ENCODE data around the gene DAAM2. TPM values are rescaled to one million over a fixed set of nuclear protein-coding genes. Genes with fewer than 3 reads are reported as not detected.

DAAM2 gene
- 10 to 100 TPM; 33.9 to 62.7 TPM for total RNA-seq
- long read RNA-seq, donor 1, full-length matches to known transcripts: 2 of 20 reads
- long read RNA-seq, donor 1, partial matches to known transcripts: 4 of 20 reads
- long read RNA-seq, donor 1, other reads (novel, unspliced or antisense): 14 of 20 reads
- long read RNA-seq, donor 2, partial matches to known transcripts: 2 of 13 reads
- long read RNA-seq, donor 2, other reads (novel, unspliced or antisense): 10 of 13 reads

DNA sequence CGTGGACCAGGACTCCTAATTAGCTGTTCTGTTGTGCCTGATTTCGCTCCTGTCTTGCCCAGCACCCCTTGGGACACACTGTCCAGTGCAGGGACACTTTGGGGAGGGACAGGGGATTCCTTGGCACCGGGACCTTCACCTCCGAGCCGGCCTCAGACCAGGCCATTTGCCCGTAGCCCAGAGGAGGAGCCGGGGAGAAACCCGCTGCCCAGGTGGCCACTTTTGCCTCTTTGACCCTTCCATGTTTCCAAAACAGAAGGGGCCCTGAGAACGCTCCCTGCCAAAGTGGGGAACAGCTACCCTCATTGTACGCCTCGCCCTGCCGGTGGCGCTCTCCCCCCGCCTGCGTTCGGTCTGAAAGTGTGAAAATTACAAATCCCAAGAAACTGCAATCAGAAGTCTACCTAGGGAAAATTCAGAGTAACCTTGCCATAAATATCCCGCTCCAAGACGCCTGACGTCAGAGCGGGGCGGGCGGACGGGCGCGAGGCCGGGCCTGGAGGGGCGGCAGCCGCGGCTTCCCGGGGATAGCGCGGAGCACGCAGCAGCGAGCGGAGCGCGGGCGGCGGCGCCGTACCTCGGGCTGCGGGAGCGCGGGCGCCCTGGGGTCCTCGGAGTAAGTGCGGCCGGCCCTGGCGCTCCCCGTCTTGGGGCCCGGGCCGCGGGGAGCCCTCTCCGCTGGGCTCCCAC, at the start of gene DAAM2:
Gene DAAM2, plus strand, starts transcription at position 527 of the 690 bp plus-strand sequence. CDS start 63,927 bp downstream, outside the sequence.
- intact Hi-C loops (cut with DNase I): no loop called here
- peak; percentile 87 for DNase-seq (ENCODE audit: low spot score)

DNA sequence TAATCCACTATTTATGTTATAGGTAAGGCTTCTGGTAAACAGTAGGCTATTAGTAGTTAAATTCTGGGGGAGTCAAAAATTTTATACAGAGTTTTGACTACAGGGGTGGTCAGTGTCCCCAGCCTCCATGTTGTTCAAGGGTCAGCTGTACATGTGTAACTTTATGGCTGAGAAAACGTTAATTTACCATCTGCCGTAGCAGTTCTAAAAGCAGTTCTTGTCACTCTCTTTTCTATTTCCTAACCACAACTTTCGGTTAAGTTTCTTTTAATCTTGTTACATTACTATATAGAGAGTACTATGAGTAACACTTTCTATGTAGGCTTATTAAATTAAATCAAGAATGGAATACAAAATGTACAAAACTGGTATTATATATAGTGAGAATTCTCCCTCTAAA, 45.4 kb upstream of the DAAM2 start:
- intact Hi-C loops (cut with DNase I): no loop called here
- DNase-seq (ENCODE audit: low spot score): no peak

DNA sequence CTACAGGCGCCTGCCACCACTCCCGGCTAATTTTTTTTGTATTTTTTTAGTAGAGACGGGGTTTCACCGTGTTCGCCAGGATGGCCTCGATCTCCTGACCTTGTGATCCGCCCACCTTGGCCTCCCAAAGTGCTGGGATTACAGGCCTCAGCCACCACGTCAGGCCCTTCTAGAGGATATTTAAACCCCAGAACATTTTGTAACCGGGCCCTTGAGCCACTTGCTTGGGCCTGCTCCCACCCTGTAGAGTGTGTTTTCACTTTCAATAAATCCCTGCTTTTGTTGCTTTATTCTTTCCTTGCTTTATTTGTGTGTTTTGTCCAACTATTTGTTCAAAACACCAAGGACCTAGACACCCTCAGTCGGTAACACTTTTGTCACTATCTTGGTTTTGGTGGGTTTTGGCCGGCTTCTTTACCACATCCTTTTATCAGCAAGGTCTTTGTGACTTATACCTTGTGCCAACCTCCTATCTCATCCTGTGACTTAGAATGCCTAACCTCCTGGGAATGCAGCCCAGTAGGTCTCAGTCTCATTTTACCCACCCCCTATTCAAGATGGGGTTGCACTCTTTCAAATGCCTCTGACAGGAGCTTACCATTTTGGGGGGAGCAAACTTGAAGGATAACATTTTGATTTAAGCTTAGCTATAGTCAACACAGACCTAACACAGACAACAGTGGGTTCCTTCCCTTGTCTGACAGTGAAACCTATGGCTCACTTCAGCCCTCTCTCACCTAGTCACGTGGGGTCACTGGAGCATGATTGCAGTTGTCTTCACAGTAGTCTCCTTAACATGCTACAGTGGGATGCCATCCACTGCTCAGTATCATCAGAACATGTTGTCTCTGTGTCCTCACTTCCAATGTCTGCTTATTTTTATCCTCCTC, 39.1 kb upstream of the DAAM2 start:
- no peak for DNase-seq (ENCODE audit: low spot score)
- intact Hi-C loops (cut with DNase I): no loop called here

DNA sequence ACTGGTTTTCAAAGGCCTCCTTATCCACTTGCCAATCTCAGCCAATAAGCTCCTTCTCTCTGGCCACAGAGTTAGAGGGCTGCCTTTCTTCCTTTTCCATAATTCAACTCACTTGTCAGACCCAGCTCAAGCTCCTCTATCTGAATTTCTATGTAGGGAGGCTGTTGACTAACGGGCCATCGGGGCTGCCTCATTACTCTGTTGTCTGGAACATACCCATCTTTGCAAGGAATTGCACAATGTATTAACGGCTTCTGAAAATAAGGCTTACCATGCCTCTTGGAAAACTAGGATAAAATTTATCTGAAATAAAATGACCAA, 38.5 kb upstream of the DAAM2 start:
- intact Hi-C loops (cut with DNase I): no loop called here
- no peak for DNase-seq (ENCODE audit: low spot score)

DNA sequence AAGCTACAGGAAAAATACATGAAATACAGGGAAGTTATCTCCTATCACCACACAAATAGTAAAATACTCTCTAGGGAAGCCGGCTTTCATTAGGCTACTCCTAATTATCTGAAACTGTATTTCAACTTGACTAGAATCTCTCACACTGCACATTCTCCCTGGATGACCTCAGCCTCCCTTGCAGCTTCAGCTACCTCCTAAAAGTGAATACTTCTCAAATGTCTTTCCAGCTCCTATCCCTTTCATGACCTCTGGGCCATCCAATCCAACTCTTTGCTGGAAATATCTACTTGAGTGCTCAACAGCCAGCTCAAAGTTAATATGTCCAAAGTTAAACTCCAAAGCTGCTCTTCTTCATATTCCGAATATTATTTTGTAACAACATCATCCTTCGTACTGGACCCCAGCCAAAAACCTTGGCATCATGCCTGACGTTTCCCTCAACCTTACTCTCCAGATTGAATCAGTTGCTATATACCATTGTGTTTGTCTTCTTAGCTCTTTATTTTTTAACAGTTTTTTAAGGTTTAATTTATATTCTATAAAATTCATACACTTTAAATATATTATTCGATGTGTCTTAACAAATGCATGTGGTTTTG, 37.6 kb upstream of the DAAM2 start:
- intact Hi-C loops (cut with DNase I): no loop called here
- no peak for DNase-seq (ENCODE audit: low spot score)

DNA sequence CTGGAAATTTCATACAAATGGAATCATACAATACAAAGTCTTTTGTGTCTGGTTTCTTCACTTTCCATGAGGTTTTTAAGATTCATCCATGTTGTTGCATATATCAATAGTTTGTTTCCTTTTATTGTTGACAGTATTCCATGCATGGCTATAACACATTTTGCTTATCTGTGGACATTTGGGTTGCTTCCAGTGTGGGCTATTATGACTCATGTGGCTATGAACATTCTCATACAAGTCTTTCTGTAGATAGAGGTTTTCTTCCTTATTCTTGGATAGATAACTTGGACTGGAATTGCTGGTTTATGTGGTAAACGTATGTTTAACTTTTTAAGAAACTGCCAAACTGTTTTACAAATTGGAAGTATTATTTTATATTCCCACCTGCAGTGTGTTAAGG, 36.9 kb upstream of the DAAM2 start:
- DNase-seq (ENCODE audit: low spot score): no peak
- intact Hi-C loops (cut with DNase I): no loop called here

DNA sequence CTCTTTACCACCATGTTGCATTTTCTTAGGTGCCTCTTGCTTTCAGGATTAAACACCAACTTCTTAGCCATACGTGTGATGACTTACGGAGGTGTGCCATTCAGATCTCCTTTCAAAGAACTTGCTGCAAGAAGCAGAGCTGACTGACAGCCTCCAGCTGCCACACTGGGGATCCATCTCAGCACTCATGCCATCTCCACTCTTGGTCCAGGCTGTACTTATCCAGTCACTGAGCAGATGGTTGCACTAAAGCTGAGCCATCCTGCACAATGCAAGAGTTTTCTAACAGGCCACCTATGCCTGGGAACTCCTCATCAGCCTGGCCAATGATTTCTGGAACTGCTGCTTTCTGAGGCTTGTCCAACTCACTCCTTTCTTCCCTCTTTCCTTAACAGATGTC, 35.6 kb upstream of the DAAM2 start:
- intact Hi-C loops (cut with DNase I): no loop called here
- DNase-seq (ENCODE audit: low spot score): no peak

DNA sequence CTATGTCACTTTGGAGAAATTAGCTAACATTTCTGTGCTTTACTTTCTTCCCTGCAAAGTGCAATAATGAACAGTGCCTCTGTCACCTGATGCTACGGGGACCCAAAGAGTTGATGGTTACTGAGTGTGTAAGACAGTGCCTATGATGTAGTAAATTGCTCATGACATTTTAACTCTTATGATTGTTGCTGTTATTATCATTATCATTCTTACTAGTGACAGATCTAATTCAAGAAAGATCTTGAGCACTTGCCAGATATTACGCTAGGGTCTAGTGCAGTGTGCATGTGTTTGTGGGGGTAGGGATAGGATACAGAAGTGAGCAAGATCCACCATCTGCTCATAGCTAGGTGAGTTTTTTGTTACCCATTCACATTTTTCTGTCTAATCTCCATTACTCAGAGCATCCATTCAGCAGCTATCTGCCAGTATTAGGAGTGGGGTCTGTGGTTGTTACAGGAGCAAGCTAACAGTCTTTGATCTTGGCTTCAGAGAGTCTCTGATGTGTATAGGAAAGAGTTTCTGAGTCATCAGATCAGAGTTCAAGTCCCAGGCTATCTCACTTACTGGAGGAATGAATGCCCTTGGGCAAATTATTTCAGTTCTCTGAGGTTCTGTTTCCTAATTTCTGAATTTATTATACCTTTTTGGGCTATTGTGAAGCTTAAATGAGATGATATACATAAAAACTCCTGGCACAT, 33.1 kb upstream of the DAAM2 start:
- intact Hi-C loops (cut with DNase I): no loop called here
- no peak for DNase-seq (ENCODE audit: low spot score)

DNA sequence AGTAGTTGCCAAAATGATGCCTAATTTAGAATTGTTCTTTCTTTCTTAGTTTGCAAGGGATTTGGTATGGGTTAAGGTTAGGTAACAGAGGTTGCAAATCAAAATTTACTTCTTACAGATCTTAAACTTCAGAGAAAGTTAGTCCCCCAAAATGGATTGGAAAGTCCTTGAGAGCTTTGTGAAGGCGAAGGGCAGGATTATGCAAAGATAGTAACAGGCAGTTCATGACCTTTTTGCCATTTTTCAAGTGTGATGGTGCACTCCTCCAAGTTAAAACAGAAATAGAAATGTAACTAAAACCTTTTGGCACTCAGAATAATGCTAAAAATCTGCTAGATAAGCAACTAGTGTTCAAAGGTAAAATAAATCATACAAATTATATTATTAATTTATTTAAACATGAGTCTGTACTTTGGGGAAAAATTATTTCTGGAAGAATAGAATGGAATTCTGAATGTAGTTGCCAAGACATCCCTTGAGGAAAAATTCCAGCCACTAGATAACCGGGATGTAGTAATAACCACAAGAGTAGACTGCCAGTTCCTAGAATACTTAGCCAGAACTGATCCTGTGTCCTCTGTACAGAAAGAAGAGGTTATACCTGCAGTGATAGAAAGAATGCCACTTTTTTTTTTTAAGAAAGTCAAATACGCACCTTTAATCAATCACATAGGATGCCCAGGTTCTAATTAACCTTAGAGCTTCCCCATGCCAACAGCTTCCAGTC, 31.8 kb upstream of the DAAM2 start:
- DNase-seq (ENCODE audit: low spot score): no peak
- intact Hi-C loops (cut with DNase I): no loop called here

DNA sequence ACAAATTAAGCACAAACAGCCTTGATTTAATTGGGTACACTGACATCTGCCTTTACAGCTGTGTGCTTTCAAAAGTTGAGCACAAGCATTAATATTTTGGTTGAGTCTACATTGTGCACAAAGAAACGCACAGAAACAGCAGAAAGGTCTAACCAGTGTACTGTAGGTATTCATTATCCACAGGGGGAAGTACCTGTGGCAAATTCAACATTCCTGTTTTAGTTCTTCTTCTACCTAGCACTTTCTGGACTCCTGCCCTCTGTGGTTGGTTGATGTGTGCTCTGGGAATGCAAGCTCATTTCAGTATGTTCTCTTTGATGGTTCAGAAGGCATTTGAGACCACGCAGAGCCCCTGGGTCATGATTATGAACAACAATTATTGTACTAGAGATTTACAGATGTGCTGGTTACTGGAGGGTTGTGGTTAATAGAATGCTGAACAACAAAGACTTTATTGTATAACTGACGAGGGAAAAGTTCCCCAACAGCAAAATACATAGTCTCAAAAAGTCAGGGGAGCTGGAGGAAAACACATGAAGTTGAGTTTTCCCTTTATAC, 26.6 kb upstream of the DAAM2 start:
- intact Hi-C loops (cut with DNase I): no loop called here
- no peak for DNase-seq (ENCODE audit: low spot score)

DNA sequence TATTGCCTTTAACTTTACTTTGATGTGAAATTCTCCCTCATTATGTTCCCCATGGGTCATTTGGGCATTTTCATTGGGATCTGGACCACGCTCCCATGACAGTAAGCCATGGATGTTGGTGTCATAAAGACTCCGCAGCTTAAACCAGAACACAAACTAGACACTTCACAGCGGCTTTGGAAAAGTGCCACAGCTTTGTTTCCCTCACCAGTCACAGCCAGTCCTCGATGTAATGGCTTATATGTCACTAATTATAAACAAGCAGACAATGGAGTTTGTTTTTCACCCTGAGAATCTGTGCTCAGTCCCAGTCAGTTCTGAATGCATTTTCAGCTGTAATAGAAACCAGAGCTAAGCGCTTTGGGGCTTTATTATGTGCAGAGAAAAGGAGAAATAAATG, 23.2 kb upstream of the DAAM2 start:
- intact Hi-C loops (cut with DNase I): no loop called here
- DNase-seq (ENCODE audit: low spot score): no peak

DNA sequence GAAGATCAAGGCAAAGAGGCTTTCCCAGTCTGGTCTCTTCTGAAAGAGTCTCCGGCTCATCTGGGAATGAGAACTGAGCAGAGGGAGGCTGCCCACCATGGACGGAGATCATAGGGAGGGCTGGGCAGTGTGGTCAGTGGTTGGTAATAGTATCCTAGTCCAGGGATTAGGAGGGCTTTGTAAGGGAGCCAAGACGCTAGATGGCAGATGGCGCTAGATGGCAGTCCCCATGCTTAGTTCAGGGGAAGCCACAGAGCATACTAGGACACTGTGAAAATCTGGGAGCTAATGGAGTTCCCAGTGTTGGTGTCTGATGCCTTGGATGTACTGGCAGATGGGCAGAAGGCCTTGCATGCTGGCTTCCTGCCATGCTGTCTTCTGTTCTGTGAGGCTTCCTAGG, 21.7 kb upstream of the DAAM2 start:
- no peak for DNase-seq (ENCODE audit: low spot score)
- intact Hi-C loops (cut with DNase I): no loop called here

DNA sequence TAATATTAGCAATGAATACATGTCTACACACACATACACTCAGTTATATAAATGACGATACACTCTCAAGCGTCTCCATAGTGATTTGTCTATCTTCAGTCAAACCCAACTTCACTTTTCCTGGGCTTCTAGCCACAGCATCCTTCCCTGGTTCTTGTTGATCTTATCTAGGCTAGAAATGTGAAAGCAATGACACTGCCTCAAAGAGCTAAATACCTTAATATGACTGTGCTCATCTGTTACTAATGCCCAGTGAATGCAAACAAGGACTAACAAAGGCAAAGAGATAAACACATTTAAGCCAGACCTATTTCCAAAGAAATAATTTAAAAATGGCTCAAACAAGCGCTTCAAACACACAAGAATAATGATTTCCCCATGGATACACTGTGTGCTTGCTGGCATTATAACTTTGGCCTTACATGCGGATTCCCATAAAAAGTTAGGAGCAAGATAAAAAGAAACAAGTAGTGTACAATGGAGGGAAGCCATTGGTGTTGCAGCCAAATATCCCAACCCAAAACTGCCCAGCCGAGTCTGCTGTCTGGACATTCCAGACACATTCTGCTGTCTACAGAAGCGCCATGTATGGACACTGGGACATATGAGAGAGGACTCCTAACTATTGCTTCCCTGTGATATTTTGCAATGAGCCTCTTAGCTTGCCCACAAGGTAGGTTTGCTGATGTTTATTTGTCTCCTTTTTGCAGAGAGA, 19.5 kb upstream of the DAAM2 start:
- DNase-seq (ENCODE audit: low spot score): no peak
- intact Hi-C loops (cut with DNase I): no loop called here

DNA sequence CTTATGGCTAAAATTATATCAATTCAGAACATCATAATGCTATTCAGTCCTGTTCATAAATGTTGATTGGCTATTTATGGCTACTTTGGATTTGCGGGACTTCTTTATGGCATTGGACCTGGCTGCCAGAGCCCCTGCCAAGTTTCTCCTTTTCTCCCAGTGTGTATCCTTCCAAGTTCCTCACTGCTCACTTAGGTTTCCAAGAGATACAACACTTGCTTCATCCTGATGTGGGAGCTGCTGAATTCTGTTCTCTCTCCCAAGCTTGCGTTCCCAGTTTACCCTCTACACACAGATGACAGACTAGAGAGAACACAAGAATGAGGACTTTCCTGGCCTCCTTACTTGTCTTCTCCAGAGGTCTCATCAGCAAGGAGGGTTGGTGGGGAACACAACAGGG, 18.4 kb upstream of the DAAM2 start:
- no peak for DNase-seq (ENCODE audit: low spot score)
- intact Hi-C loops (cut with DNase I): no loop called here

DNA sequence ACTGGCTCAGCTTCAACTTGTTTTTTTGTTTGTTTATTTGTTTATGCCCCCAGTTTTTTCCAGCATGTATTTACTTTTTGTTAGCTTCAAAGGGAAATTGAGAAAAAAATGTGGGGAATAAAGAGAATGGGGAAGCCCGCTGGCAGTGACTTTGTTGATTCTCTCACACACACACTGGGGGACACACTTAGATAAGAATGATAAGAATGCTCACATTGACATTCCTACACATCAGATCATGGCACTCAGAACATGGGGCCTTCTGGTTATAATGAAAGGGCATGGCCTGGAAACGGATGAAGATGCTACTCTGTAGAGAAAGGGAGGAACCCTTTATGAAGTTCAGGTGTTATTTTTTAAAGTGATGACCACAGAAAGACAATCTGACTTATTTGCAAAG, 15.6 kb upstream of the DAAM2 start:
- intact Hi-C loops (cut with DNase I): no loop called here
- no peak for DNase-seq (ENCODE audit: low spot score)

DNA sequence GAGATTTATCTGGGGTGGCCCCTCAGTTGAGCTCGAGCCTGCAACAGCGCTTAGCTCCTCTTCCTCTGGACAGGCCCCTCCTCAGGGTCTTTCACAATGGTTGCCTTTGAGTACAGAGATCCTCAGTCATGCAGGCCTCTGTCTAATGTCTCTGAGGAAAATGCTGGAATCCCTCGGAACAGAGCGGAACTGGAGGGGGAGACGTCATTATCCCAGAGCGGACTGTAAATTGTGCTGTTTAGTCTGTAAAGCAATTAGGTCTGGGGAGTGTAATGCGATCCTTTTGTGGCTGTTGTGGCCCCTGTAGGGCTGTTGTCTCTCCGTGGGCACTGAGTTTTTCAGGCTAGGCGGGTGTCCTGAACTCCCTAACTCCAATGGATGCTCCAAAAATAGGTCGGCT, 15.0 kb upstream of the DAAM2 start:
- intact Hi-C loops (cut with DNase I): no loop called here
- DNase-seq (ENCODE audit: low spot score): no peak

DNA sequence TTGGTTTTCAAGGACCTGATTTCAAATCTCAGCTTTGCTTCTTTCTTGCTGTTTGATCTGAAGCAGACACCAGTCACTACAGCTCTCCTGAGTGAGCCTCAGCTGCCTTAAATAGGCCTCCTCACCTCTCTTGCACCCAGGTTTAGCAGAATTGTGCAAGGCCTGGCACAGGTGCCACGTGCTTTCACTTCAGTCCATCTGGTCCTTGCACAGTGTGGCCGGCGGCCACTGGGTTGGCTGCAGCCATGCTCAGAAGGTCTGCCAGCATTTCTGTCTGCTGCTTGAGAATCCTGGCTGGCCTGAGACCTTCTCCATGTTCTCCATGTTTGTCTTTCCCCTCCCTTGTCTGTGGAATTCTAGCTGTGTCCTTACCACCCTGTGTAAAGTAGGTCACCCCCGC, 14.5 kb upstream of the DAAM2 start:
- DNase-seq (ENCODE audit: low spot score): no peak
- intact Hi-C loops (cut with DNase I): no loop called here

DNA sequence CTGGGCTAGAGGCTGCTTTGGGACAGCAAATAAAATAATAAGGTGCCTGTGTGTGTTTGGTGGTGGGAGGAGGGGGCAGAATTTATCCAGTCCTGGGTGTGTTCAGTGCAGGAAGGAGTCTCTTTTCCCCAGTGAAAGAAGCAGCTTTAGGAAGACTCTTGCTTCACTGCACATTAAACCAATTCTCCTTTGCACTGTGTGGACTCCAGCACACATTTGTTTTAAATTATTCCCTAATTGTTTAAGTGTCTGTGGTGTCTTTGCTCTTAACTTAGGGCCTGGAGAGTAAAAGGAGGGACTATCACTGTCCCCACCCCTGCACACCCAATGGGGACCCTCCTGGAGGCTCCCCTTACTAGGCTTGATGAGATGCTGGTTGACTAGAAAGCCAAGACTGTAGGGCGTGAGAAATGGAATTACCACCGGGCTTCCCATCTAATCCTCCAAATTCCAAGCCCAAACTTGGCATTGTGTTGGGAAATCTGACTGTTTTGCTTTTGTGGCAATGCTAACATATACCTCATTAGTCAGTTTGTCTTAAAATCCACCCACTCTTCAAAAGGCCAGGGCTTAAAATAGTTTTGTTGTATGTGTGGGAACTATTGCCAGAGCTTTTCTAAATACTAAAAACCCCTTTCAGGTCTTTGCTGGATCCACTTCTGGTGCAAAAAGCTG, 13.5 kb upstream of the DAAM2 start:
- intact Hi-C loops (cut with DNase I): no loop called here

More for the DNA sequence above, 13.5 kb upstream of the DAAM2 start:
- no peak for DNase-seq (ENCODE audit: low spot score)
